GM19025 (cell line): Measurements from ENCODE around the gene MAST2.
"Not testable (repeated sequence)": the region's sequence is repeated elsewhere in the genome, so short reads cannot be mapped to it uniquely, and the experiment has no call there.

ENCODE experiments used
- ATAC-seq: cut with Tn5 transposase; IDR thresholded peaks from one replicate; pipeline ENCODE4 v1.9.1; 2021; ENCODE audit warnings: mild to moderate bottlenecking, low read depth, moderate library complexity; ENCODE audit not compliant: unreplicated experiment

MAST2 gene

DNA sequence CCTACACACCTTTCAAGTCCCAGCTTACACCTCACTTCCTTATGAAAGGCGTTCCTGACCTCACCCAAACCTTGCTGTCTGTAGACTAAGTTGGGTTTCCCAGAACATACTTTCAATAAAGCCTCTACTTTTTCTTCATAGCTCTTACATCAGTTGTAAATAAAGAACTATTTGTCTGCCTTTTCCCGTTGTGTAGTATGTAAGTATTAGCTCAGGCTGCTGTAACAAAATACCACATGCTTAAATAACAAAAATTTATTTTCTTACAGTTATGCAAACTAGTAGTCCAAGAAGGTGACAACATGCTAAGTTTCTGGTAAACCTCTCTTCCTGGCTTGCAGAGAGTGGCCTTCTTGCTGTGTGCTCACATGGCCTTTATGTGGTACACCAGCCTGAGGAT, 86.7 kb downstream of the MAST2 start:
- ATAC-seq = no peak

DNA sequence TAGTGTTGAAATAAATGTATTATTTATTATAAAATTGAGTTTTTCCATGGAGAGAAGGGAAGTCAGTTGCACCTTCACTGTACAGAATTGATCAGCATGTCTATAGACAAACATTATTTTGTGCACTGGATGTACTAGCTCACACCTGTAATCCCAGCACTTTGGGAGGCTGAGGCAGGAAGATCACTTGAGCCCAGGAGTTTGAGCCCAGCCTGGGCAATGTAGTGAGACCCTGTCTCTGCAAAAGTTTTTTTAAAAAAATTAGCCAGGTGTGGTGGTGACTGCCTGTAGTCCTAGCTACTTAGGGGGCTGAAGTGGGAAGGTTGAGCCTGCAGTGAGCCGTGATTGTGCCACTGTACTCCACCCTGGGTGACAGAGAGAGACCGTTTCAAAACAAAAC, 87.7 kb downstream of the MAST2 start:
- ATAC-seq = no peak

GRCh38 chr1:45892068-45892785, 88.8 kb downstream of the MAST2 start:
- ATAC-seq = no peak

DNA sequence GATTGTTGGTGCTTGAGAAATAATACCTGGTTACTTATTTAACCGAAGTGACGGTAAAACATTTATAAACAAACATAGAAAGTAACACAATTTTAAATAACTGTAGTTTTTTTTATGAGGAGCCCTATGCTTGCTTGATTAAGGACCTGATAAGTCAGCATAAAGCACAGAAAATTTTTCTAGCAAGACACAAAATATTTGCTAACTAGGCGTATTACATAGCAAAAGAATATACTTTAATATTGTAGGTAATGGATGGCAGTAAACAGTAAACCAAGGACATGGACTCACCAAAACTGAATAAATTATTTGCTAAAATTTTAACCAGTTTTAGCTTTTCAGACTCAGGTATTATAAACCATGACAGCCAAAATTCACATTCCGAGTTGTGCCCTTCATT, 90.9 kb downstream of the MAST2 start:
- ATAC-seq = no peak

DNA sequence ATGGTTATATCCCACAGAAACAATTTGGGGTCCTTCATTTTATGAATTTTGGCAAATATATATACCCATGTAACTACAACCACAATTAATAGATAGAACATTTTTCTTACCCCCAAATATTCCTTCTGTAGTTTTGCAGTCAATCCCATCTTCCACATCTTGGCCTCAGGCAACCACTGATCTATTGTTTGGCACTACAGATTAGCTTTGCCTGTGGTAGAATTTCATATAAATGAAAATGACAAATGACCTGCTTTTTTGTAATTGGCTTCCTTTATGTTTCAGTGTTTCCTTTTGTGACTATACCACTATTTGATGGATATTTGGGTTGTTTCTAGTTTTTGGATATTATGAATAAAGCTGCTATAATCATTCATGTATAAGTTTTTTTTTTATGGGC, 91.5 kb downstream of the MAST2 start:
- no peak for ATAC-seq

DNA sequence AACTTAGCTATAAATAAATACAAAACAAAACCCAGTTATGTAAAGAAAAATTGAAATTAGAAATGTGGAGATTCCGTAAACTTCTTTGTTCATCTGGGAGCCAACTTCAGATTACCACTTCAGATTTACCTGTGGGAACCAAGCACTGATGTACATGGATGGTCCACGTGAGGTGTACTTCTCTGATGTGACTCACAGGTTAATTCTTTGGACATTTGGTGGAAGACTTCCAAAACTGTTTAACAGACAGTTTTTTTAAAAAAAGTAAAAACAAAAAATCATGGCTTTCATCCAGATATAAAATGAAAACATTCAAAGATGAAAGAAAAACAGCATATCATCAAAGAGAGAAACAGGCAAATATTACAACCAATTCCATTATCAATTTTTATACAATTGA, 92.0 kb downstream of the MAST2 start:
- ATAC-seq = no peak

- ATAC-seq = no peak
Measured at GRCh38 chr1:45906883-45907282, 103.5 kb downstream of the MAST2 start.

DNA sequence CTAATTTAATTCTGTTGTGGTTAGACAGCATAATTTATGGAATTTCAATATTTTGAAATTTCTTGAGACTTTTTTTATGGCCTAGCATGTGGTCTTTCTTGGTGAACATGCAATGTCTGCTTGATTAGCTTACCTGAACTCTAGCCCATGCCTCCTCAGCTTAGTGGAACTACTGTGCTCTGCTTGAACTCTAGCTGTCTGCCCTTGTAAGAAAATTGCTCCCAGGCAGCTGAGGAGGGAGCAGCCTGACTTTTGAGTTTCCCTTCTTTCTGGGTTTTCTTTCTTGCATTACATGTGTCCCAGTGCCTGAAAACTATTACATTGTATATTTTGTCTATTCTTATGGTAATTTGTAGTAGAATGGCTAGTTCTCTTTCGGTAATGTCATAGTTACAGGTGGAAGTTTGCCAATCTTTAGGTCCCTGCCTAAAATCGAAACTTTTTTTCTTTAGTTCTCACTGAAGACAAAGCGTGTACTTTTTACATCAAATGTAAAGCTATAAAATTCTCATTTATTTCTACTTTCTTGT, 105.3 kb downstream of the MAST2 start:
- no peak for ATAC-seq

GRCh38 chr1:45911634-45912033, 108.2 kb downstream of the MAST2 start:
- ATAC-seq = no peak

DNA sequence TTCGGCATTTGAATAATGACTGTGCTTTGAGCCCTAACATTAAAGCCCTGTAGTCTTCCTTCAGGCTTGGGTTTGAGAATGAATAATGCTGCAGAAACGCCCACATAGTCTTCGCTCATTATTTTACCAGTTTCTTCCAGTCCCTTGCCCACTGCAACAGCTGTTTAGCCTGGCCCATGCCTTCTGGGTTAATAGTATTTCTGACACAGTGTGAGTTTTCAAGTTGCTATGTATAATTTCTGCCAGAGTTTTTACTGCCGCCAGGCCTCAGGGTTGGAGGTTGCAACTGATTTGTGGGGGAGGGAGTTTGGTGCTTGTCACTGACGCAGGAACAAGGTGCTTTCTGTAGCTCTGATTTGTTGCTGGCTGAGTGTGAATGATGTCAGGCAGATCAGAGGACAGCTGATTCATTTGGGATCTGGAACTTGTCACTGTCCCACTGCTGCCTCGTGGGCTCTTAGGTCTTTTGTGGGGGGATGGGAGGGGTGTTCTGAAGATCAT, 109.8 kb downstream of the MAST2 start:
- no peak for ATAC-seq

DNA sequence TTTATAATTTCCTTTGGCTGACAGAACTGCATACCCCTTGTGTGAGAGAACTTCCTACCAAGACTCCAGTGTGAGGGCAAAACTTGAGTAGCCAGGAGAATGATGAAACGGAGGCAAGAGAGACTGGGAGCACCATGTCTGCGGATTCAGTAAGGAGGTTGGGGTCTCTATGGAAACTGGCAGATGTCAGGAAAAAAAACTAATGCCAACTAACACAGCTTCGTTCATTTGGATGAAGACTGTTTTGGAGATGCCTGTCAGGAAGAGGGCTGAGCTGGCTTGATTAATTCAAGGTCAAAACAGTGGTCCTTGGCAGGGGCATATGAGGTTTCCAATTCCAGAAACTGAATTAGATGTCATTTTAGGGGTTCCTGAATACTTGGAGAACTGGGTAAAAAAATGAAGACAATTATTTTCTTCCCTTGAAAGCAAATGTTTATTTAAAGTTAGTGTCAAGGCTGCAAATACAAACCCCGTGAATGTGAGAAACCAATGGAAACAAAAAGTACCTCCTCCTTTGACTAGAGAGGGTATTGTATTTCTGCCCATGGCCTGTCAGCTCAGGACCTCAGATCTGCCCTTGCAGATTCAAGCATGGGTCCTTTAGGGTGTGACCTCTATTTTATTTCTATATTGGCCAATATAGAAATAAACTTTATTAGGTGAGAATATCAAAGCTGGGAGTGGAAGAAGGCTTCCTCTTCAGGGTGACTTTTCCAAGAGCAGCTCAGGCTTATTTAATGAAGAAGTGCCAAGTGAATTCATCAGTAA, 110.5 kb downstream of the MAST2 start:
- ATAC-seq = no peak

GRCh38 chr1:45914836-45915235, 111.4 kb downstream of the MAST2 start:
- no peak for ATAC-seq

- ATAC-seq = no peak
Measured at GRCh38 chr1:45922374-45922773, 119.0 kb downstream of the MAST2 start.

DNA sequence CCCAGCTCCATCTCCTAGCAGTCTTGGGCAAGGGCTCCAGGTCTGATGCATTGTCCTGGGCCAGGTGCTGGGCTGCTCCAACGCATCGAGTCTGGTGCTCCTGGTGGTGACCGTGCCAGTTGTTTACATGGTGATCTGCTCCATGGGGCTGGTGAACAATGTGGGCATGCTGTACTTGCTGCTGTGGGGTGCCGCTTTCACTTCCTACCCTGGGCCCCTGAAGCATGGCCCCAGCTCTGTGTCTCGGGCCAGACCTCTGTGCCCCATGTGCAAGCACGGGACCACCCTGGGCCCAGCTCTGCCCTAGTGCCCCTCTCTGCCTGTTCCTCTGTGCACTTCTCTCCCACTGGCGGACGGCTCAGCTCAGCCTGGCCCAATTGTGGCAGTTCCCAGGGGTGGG, 119.4 kb downstream of the MAST2 start:
- no peak for ATAC-seq

- ATAC-seq = no peak
Measured at GRCh38 chr1:45923343-45923742, 119.9 kb downstream of the MAST2 start.

DNA sequence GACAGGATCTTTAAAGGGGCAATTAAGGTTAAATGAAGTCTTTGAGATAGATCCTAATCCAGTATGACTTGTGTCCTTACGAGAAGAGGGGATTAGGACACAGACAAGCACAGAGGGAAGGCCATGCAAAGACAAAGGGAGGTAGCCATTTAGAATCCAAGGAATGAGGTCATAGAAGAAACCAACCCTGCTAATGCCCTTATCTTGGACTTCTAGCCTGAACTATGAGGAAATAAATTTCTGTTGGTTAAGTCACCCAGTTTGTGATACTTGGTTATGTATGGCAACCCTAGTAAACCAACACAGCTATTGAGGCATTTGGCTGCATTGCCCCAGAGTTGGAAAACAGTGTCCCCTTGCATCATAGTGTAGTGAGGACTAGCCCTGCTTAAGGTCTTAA, 121.3 kb downstream of the MAST2 start:
- ATAC-seq = no peak

GRCh38 chr1:45925728-45926287, 122.4 kb downstream of the MAST2 start:
- no peak for ATAC-seq

- ATAC-seq = no peak
Measured at GRCh38 chr1:45926330-45926729, 122.9 kb downstream of the MAST2 start.

- ATAC-seq = not testable (repeated sequence)
Measured at GRCh38 chr1:45927231-45927915, 124.0 kb downstream of the MAST2 start.

- no peak for ATAC-seq
Measured at GRCh38 chr1:45928486-45929205, 125.2 kb downstream of the MAST2 start.
